ENCODE measurements around the gene FAM241B. TPM values are rescaled to one million over a fixed set of nuclear protein-coding genes. Genes with fewer than 3 reads are reported as not detected.

FAM241B gene
- total RNA-seq, 1 experiment from 2014 or later: 5.8 TPM

DNA sequence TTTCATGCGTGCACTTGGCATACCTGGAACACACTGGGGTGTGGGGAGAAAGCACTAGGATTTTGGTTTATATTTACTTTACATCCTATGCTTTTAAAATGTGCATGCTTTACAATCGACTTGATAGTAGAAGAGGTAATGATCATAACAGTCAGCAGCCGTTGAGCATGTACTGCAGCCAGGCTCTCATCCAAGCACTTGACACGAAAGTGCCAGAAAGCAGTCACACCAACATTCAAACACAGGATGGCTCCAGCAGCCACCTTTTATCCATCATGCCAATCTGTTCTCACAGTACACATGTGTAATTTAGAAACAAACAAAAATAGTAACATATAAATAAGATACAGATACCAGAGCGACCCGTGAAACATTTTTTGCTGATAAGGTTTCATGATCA is 1.2 kb upstream of the FAM241B start:
- Histone ChIP-seq H3K4me3 (ENCODE audit: insufficient read depth, low read depth, low read length) (no peak overlapping the region), H3K27me3 (ENCODE audit: control insufficient read depth, insufficient read depth, low read length) (no peaks in the 10 kb centered on the region; the same call in none of the 2 replicates), H3K36me3 (replicated peaks; ENCODE audit: control insufficient read depth, insufficient read depth, low read length) (peaks cover 7% of the 10 kb centered on the region)
- no peak for DNase-seq

GRCh38 chr10:69629519-69629896 is 539 bp upstream of the FAM241B start:
- peaks cover 7% of the 10 kb centered on the region for H3K36me3 ChIP-seq (replicated peaks; ENCODE audit: control insufficient read depth, insufficient read depth, low read length)
- DNase-seq: no peak
- H3K27me3 ChIP-seq (ENCODE audit: control insufficient read depth, insufficient read depth, low read length): no peaks in the 10 kb centered on the region; the same call in none of the 2 replicates
- peak overlapping the region; percentile 70; the same call in 1 of the 2 replicates for H3K4me3 ChIP-seq (ENCODE audit: insufficient read depth, low read depth, low read length)

DNA sequence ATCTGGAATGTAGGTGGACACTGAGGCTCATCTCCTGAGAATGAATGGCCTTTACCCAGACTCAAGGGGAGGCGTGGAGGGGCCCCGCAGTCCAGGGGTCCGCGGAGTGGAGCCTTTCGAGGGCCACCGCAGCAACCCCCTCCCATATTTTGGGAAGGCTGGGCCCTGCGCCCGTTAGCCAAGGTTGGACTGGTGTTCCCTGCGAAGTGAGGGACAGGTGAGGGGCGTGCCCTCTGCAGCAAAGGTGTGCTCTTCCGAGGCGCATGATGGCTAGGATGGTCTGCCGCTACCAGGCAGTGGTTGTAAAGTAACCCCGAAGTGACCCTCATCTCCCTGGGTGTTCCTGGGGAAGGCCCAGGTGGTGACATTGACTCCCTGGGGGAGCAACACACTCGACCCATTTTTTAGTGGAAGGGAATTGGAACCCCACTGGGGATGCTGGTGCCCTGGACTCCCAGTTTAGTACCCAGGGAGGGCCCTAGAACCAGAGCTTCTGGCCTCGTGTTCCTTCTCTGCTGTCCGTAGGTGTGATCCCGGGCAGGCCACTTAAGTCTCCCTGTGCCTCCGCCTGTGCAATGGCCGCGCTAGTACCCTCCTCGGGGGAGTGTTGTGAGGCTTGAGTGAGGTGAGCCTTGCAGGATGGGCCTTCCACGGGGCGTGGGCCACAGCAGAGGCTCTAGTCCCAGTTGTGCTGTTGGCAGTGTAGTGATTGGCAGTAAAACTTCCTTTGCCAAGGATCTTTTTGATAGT is 779 bp downstream of the FAM241B start:
- DNase-seq: peak; percentile 73
- H3K4me3 ChIP-seq (ENCODE audit: insufficient read depth, low read depth, low read length): peak overlapping the region; percentile 70
- peaks cover 7% of the 10 kb centered on the region for H3K36me3 ChIP-seq (replicated peaks; ENCODE audit: control insufficient read depth, insufficient read depth, low read length)
- H3K27me3 ChIP-seq (ENCODE audit: control insufficient read depth, insufficient read depth, low read length): no peaks in the 10 kb centered on the region; the same call in none of the 2 replicates

- DNase-seq: no peak
- Histone ChIP-seq H3K27me3 (ENCODE audit: control insufficient read depth, insufficient read depth, low read length) (no peaks in the 10 kb centered on the region; the same call in none of the 2 replicates), H3K36me3 (replicated peaks; ENCODE audit: control insufficient read depth, insufficient read depth, low read length) (peaks cover 7% of the 10 kb centered on the region), H3K4me3 (ENCODE audit: insufficient read depth, low read depth, low read length) (no peak overlapping the region)
Observed at GRCh38 chr10:69631566-69631965, 1.5 kb downstream of the FAM241B start.

DNA sequence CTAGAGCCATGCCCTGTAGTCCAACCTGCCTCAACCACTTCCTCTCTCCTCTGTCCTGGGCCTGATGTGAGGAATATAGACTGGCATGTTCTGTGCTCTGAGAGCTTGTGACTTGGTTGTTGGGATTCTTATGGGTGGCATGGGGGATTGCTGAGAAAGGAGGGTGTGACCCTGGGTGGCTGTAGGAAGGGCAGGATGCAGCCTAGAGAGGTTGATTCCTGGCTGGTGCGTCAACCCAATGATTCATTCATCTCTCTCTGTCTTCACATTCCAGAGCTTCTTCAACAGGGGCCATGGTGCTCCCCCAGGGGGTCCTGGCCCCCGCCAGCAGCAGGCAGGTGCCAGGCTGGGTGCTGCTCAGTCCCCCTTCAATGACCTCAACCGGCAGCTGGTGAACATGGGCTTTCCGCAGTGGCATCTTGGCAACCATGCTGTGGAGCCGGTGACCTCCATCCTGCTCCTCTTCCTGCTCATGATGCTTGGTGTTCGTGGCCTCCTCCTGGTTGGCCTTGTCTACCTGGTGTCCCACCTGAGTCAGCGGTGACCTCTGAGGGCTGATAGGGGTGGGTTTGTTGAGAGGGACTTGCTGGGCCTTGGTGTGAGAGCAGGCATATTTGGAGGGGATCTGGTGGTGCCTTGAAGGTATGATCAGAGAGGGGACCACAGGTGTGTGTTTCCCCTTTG is 2.6 kb downstream of the FAM241B start:
- Histone ChIP-seq H3K27me3 (ENCODE audit: control insufficient read depth, insufficient read depth, low read length) (no peaks in the 10 kb centered on the region; the same call in none of the 2 replicates), H3K36me3 (replicated peaks; ENCODE audit: control insufficient read depth, insufficient read depth, low read length) (peaks cover 7% of the 10 kb centered on the region), H3K4me3 (ENCODE audit: insufficient read depth, low read depth, low read length) (no peak overlapping the region)
- no peak for DNase-seq

GRCh38 chr10:69633673-69634635 is 3.9 kb downstream of the FAM241B start:
- no peaks in the 10 kb centered on the region; the same call in none of the 2 replicates for H3K27me3 ChIP-seq (ENCODE audit: control insufficient read depth, insufficient read depth, low read length)
- H3K36me3 ChIP-seq (replicated peaks; ENCODE audit: control insufficient read depth, insufficient read depth, low read length): peaks cover 7% of the 10 kb centered on the region
- no peak for DNase-seq
- no peak overlapping the region for H3K4me3 ChIP-seq (ENCODE audit: insufficient read depth, low read depth, low read length)

- H3K27me3 ChIP-seq (ENCODE audit: control insufficient read depth, insufficient read depth, low read length): no peaks in the 10 kb centered on the region; the same call in 1 of the 2 replicates
- DNase-seq: peak; percentile 43
Observed at GRCh38 chr10:69634759-69635425, 4.8 kb downstream of the FAM241B start.

GRCh38 chr10:69635428-69636272 is 5.6 kb downstream of the FAM241B start:
- H3K4me3 ChIP-seq (ENCODE audit: insufficient read depth, low read depth, low read length): no peak overlapping the region
- H3K36me3 ChIP-seq (replicated peaks; ENCODE audit: control insufficient read depth, insufficient read depth, low read length): peaks cover 7% of the 10 kb centered on the region
- no peaks in the 10 kb centered on the region; the same call in 1 of the 2 replicates for H3K27me3 ChIP-seq (ENCODE audit: control insufficient read depth, insufficient read depth, low read length)
- peak; percentile 40 for DNase-seq

More at GRCh38 chr10:69634759-69635425, 4.8 kb downstream of the FAM241B start:
- Histone ChIP-seq H3K36me3 (replicated peaks; ENCODE audit: control insufficient read depth, insufficient read depth, low read length) (peaks cover 7% of the 10 kb centered on the region), H3K4me3 (ENCODE audit: insufficient read depth, low read depth, low read length) (no peak overlapping the region)

DNA sequence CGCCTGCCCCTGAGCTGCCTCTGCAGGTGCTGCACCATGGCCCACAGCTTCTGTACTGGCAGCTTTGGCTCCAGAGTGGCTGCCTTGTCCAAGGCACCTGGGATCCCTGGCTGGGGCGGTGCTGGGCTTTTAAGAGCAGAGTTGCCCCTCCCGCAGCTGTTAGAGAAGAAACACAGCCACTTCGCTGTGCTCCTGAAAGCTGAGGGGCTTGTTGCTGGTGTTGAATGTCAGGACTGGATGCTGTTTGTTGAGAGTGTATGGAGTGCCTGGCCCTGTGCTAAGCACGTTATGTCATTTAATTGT is 6.2 kb downstream of the FAM241B start:
- Histone ChIP-seq H3K36me3 (replicated peaks; ENCODE audit: control insufficient read depth, insufficient read depth, low read length) (peaks cover 7% of the 10 kb centered on the region), H3K27me3 (ENCODE audit: control insufficient read depth, insufficient read depth, low read length) (no peaks in the 10 kb centered on the region), H3K4me3 (ENCODE audit: insufficient read depth, low read depth, low read length) (no peak overlapping the region)
- DNase-seq: peak; percentile 57

GRCh38 chr10:69636626-69637605 is 6.9 kb downstream of the FAM241B start:
- no peaks in the 10 kb centered on the region for H3K27me3 ChIP-seq (ENCODE audit: control insufficient read depth, insufficient read depth, low read length)
- H3K36me3 ChIP-seq (replicated peaks; ENCODE audit: control insufficient read depth, insufficient read depth, low read length): peaks cover 7% of the 10 kb centered on the region
- no peak overlapping the region for H3K4me3 ChIP-seq (ENCODE audit: insufficient read depth, low read depth, low read length)
- DNase-seq: peak; percentile 88

DNA sequence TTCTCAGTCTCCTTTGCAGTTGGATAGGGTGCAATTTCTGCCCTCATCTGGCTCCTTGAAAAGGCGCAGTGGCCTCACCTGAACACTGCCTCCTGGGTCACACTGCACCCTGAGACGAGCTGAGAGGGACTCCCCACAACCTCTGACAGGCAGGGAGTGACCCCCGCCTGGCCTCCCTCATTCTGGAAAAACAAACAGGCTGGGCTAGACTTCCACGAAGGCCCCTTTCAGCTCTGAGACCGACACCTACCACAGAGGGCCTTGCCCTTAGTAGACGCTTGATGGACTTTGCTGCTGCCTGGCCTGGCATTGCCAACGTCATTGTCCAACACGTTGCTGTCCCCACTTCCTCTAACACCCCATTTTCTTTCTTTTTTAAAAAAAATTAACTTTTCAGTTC is 8.6 kb downstream of the FAM241B start:
- no peak for DNase-seq
- H3K36me3 ChIP-seq (replicated peaks; ENCODE audit: control insufficient read depth, insufficient read depth, low read length): no peaks in the 10 kb centered on the region
- no peaks in the 10 kb centered on the region for H3K27me3 ChIP-seq (ENCODE audit: control insufficient read depth, insufficient read depth, low read length)
- no peak overlapping the region for H3K4me3 ChIP-seq (ENCODE audit: insufficient read depth, low read depth, low read length)

DNA sequence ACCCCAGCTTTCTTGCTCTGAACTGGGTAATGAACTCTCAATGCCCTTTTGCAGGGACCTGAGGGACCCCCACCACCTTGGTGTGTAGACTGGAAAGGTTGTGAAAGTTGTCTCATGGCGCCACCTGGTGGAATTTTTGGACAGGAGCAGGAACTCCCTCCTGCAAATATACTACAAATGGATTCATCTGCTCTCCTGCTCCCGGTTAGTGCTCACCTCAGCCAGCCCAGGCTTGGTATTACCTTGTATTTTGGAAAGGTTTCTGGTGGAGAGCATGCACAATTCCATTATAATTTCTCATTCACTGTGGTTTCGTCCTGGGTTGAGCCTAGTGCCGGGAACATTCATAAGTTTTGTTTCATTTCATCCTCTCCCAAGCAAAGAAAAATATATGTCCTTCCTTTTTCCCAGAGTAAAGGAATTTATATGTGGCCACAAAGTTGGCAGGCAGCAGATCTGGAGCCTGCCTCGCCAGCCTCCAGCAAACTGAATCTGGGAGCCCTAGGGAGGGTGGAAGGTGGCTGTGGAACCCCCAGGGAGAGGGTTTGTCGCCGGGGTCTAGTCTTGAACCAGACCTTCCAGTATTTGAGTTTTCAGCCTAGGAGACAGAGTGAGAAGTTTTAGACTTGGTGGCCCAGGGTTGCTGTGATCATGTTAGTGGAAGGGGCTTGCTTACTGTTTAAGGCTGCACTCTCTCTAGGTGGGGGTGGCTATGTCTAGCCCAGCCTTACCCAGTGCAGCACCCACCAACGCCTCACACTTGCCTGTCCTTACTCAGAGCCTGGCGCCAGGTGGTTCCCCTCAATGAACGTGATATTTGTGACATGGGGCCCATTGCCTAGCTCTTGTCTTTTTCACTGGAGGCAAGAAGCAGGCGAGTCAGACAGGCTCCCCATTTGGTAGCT is 9.5 kb downstream of the FAM241B start:
- DNase-seq: peak; percentile 92
- Histone ChIP-seq H3K36me3 (replicated peaks; ENCODE audit: control insufficient read depth, insufficient read depth, low read length) (no peaks in the 10 kb centered on the region), H3K27me3 (ENCODE audit: control insufficient read depth, insufficient read depth, low read length) (no peaks in the 10 kb centered on the region), H3K4me3 (ENCODE audit: insufficient read depth, low read depth, low read length) (no peak overlapping the region)
